ENCODE data around the gene KRTAP4-3.
"Not testable (repeated sequence)": the region's sequence is repeated elsewhere in the genome, so short reads cannot be mapped to it uniquely, and the experiment has no call there.

The KRTAP4-3 gene

GRCh38 chr17:41168121-41168520, at the start of gene KRTAP4-3:
KRTAP4-3 (minus strand) TSS chr17:41168221; CDS start chr17:41168172, 49 bp downstream.
- no peak for TF ChIP-seq Cebpa-rat (IDR thresholded peaks at IDR 0.05)
- Histone ChIP-seq H3K4me2 (no peak within 1 kb of the TSS), H3K27ac (no peak within 1 kb of the TSS), H3K9me3 (peaks cover 7% of the 10 kb centered on the region; the same call in 1 of the 2 replicates), H3K9ac (no peak within 1 kb of the TSS), H3K36me3 (no peaks in the 10 kb centered on the region), H3K4me1 (no peaks in the 10 kb centered on the region), H3K27me3 (no peaks in the 10 kb centered on the region), H3K4me3 (no peak within 1 kb of the TSS), H4K20me1 (no peaks in the 10 kb centered on the region)

- Histone ChIP-seq H3K4me3 (no peak overlapping the region), H4K20me1 (no peaks in the 10 kb centered on the region), H3K4me2 (no peak overlapping the region), H3K9ac (no peak overlapping the region), H3K9me3 (peaks cover 7% of the 10 kb centered on the region; the same call in 1 of the 2 replicates), H3K36me3 (no peaks in the 10 kb centered on the region), H3K27ac (no peak overlapping the region), H3K4me1 (peaks cover 15% of the 10 kb centered on the region), H3K27me3 (no peaks in the 10 kb centered on the region)
- no peak for TF ChIP-seq Cebpa-rat (IDR thresholded peaks at IDR 0.05)
These were observed 47.7 kb upstream of the KRTAP4-3 start for GRCh38 chr17:41215681-41216080.

- Histone ChIP-seq H3K9ac (no peak overlapping the region), H3K27ac (no peak overlapping the region), H3K4me1 (peaks cover 15% of the 10 kb centered on the region), H4K20me1 (no peaks in the 10 kb centered on the region), H3K9me3 (peaks cover 7% of the 10 kb centered on the region; the same call in 1 of the 2 replicates), H3K4me3 (no peak overlapping the region), H3K4me2 (peak overlapping the region; percentile 47; the same call in 1 of the 2 replicates), H3K27me3 (no peaks in the 10 kb centered on the region), H3K36me3 (no peaks in the 10 kb centered on the region)
- no peak for TF ChIP-seq Cebpa-rat (IDR thresholded peaks at IDR 0.05)
These were observed 44.6 kb upstream of the KRTAP4-3 start for GRCh38 chr17:41212524-41213169.

- TF ChIP-seq Cebpa-rat (IDR thresholded peaks at IDR 0.05): no peak
- Histone ChIP-seq H4K20me1 (no peaks in the 10 kb centered on the region), H3K9ac (no peak overlapping the region), H3K9me3 (peaks cover 7% of the 10 kb centered on the region; the same call in 1 of the 2 replicates), H3K27me3 (no peaks in the 10 kb centered on the region), H3K4me2 (peak overlapping the region; percentile 47), H3K4me3 (no peak overlapping the region), H3K4me1 (peaks cover 15% of the 10 kb centered on the region), H3K36me3 (no peaks in the 10 kb centered on the region), H3K27ac (no peak overlapping the region)
These were observed 43.9 kb upstream of the KRTAP4-3 start for GRCh38 chr17:41211845-41212466.

GRCh38 chr17:41199421-41200078, 31.5 kb upstream of the KRTAP4-3 start:
- H3K27me3 ChIP-seq: no peaks in the 10 kb centered on the region
- H3K4me3 ChIP-seq: no peak overlapping the region
- no peak for TF ChIP-seq Cebpa-rat (IDR thresholded peaks at IDR 0.05)
- no peaks in the 10 kb centered on the region for H4K20me1 ChIP-seq
- no peaks in the 10 kb centered on the region for H3K36me3 ChIP-seq
- H3K9ac ChIP-seq: no peak overlapping the region
- H3K4me2 ChIP-seq: no peak overlapping the region
- no peak overlapping the region for H3K27ac ChIP-seq
- H3K4me1 ChIP-seq: no peaks in the 10 kb centered on the region
- H3K9me3 ChIP-seq: no peaks in the 10 kb centered on the region

GRCh38 chr17:41196068-41196467, 28.0 kb upstream of the KRTAP4-3 start:
- Histone ChIP-seq H3K9me3 (no peaks in the 10 kb centered on the region; the same call in 1 of the 2 replicates), H3K27me3 (no peaks in the 10 kb centered on the region), H3K36me3 (no peaks in the 10 kb centered on the region), H3K4me1 (no peaks in the 10 kb centered on the region), H3K9ac (no peak overlapping the region), H3K4me3 (no peak overlapping the region), H4K20me1 (no peaks in the 10 kb centered on the region), H3K4me2 (no peak overlapping the region), H3K27ac (no peak overlapping the region)
- TF ChIP-seq Cebpa-rat (IDR thresholded peaks at IDR 0.05): no peak

- no peak overlapping the region for H3K9ac ChIP-seq
- H3K4me2 ChIP-seq: no peak overlapping the region
- no peak overlapping the region for H3K27ac ChIP-seq
- H3K4me3 ChIP-seq: no peak overlapping the region
- H3K27me3 ChIP-seq: no peaks in the 10 kb centered on the region
- TF ChIP-seq Cebpa-rat (IDR thresholded peaks at IDR 0.05): no peak
- no peaks in the 10 kb centered on the region for H3K4me1 ChIP-seq
- no peaks in the 10 kb centered on the region; the same call in 1 of the 2 replicates for H3K9me3 ChIP-seq
- no peaks in the 10 kb centered on the region for H3K36me3 ChIP-seq
- no peaks in the 10 kb centered on the region for H4K20me1 ChIP-seq
These were observed 22.3 kb upstream of the KRTAP4-3 start for GRCh38 chr17:41190328-41190727.

GRCh38 chr17:41189837-41190318, 21.9 kb upstream of the KRTAP4-3 start, which contains the start of gene KRTAP9-1:
KRTAP9-1 (plus strand) TSS chr17:41189887; CDS start chr17:41189887, 0 bp downstream.
- H3K4me3 ChIP-seq, H3K36me3 ChIP-seq, H3K9ac ChIP-seq, H3K27ac ChIP-seq, H3K27me3 ChIP-seq, H3K9me3 ChIP-seq, H4K20me1 ChIP-seq, H3K4me2 ChIP-seq, H3K4me1 ChIP-seq: not testable (repeated sequence)

GRCh38 chr17:41186872-41187271, 18.9 kb upstream of the KRTAP4-3 start:
- Histone ChIP-seq H3K27ac (no peak overlapping the region), H3K9me3 (no peaks in the 10 kb centered on the region), H4K20me1 (no peaks in the 10 kb centered on the region), H3K9ac (no peak overlapping the region), H3K36me3 (no peaks in the 10 kb centered on the region), H3K4me2 (no peak overlapping the region), H3K27me3 (no peaks in the 10 kb centered on the region), H3K4me3 (no peak overlapping the region), H3K4me1 (no peaks in the 10 kb centered on the region)
- TF ChIP-seq Cebpa-rat (IDR thresholded peaks at IDR 0.05): no peak

- Histone ChIP-seq H3K9me3 (no peaks in the 10 kb centered on the region), H3K27ac (no peak overlapping the region), H3K27me3 (no peaks in the 10 kb centered on the region), H3K4me1 (no peaks in the 10 kb centered on the region), H3K9ac (no peak overlapping the region), H3K4me3 (no peak overlapping the region), H4K20me1 (no peaks in the 10 kb centered on the region), H3K36me3 (no peaks in the 10 kb centered on the region), H3K4me2 (no peak overlapping the region)
- TF ChIP-seq Cebpa-rat (IDR thresholded peaks at IDR 0.05): no peak
These were observed 17.0 kb upstream of the KRTAP4-3 start for GRCh38 chr17:41185001-41185400.

Measured in BLaER1 (cell line).